Naive B cell (primary cell): Measurements from ENCODE around the gene RRAGD. TPM values are rescaled to one million over a fixed set of nuclear protein-coding genes. Genes with fewer than 3 reads are reported as not detected.

ENCODE experiments used
- ATAC-seq, 2 donors: fragments of 150-1000 bp; cut with Tn5 transposase; 2 replicates each; pipeline ENCODE4 v1.10.0; 2021; ENCODE audit warnings: low read depth in 2 of 2, mild to moderate bottlenecking in 2 of 2, moderate library complexity in 2 of 2
- DNase-seq: peaks from one replicate; pipeline ENCODE4 v3.0.0; 2022
- H3K27ac Mint-ChIP-seq, 6 donors: one replicate each; pipeline ENCODE4 v1.8.0; 2020 to 2022; ENCODE audit warnings: mild to moderate bottlenecking in 6 of 6, mixed read lengths in 6 of 6, moderate library complexity in 5 of 6, inconsistent platforms in 2 of 6
- H3K27me3 Mint-ChIP-seq, 3 donors: one replicate each; pipeline ENCODE4 v1.8.0; 2021 to 2022; ENCODE audit warnings: mixed read lengths in 3 of 3, mild to moderate bottlenecking in 1 of 3
- H3K36me3 Mint-ChIP-seq, 2 donors: one replicate each; pipeline ENCODE4 v1.8.0; 2020 to 2022; ENCODE audit warnings: mixed read lengths in 2 of 2, inconsistent platforms in 1 of 2, mild to moderate bottlenecking in 1 of 2
- H3K4me1 Mint-ChIP-seq, 3 donors: one replicate each; pipeline ENCODE4 v1.8.0; 2020 to 2022; ENCODE audit warnings: mixed read lengths in 3 of 3, inconsistent platforms in 1 of 3, mild to moderate bottlenecking in 1 of 3, moderate library complexity in 1 of 3
- H3K4me3 Mint-ChIP-seq, 8 donors: one replicate each; pipeline ENCODE4 v1.8.0; 2020 to 2022; ENCODE audit warnings: mild to moderate bottlenecking in 8 of 8, mixed read lengths in 8 of 8, moderate library complexity in 8 of 8, inconsistent platforms in 2 of 8
- H3K9me3 Mint-ChIP-seq, 7 donors: one replicate each; pipeline ENCODE4 v1.8.0; 2020 to 2022; ENCODE audit warnings: mixed read lengths in 7 of 7, mild to moderate bottlenecking in 5 of 7, inconsistent platforms in 2 of 7, moderate library complexity in 1 of 7
- polyA plus RNA-seq, 6 donors: library from polyadenylated mRNA; unstranded; fragments of 300-500 nt; fragmentation: Illumina TruSeq; gene quantifications; one replicate each; pipeline ENCODE4 v1.2.3, GENCODE V29; 2021; ENCODE audit warnings: low read depth in 6 of 6

The RRAGD gene
- polyA plus RNA-seq, 6 donors from 2014 or later: 0.21 to 0.68 (median 0.55) TPM

GRCh38 chr6:89434150-89434499, 22.1 kb upstream of the RRAGD start:
- H3K36me3 Mint-ChIP-seq: no peaks in the 10 kb centered on the region
- H3K27ac Mint-ChIP-seq: peak overlapping the region in 4 of 6 donors; percentile 66 to 85 (median 78)
- ATAC-seq (no peak), DNase-seq (no peak)
- H3K9me3 Mint-ChIP-seq: no peaks in the 10 kb centered on the region
- peak overlapping the region; percentile 81 to 95 (median 89) for H3K4me3 Mint-ChIP-seq
- H3K4me1 Mint-ChIP-seq: peaks cover 5 to 14% (median 12%) of the 10 kb centered on the region in 3 donors
- peaks cover 0 to 9% (median 0%) of the 10 kb centered on the region in 3 donors for H3K27me3 Mint-ChIP-seq

- H3K4me1 Mint-ChIP-seq: peaks cover 5 to 14% (median 12%) of the 10 kb centered on the region in 3 donors
- H3K27me3 Mint-ChIP-seq: peaks cover 0 to 13% (median 0%) of the 10 kb centered on the region in 3 donors
- no peaks in the 10 kb centered on the region for H3K9me3 Mint-ChIP-seq
- DNase-seq (peak; percentile 31), ATAC-seq (peak; percentile 24 to 45)
- peak overlapping the region in 4 of 6 donors; percentile 66 to 85 (median 78) for H3K27ac Mint-ChIP-seq
- peak overlapping the region; percentile 81 to 95 (median 89) for H3K4me3 Mint-ChIP-seq
- H3K36me3 Mint-ChIP-seq: no peaks in the 10 kb centered on the region
Measured at GRCh38 chr6:89433252-89434149, 21.4 kb upstream of the RRAGD start.

DNA sequence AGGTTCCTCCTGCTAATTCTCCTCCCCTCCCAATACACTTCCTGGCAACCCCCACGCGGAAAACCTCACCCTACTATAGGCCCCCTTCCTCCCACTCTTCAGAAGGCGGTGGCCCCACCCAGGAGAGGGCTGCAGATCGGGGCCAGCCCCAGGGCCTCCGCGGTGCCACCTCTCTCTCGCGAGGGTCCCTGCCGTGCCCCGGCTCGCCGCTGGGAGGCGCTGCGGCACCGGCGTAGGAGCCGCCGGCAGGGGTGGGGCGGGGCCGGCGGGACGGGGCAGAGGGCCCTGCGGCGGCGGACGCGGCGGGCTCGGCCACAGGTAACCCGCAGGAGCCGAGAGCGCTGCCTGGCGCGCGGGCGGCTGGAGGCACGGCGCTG, 20.8 kb upstream of the RRAGD start, which contains the start of gene ANKRD6:
ANKRD6 (plus strand) TSS at position 278 of the 377 bp plus-strand sequence. CDS start 133,825 bp downstream, outside the sequence.
- DNase-seq: peak; percentile 85
- H3K27me3 Mint-ChIP-seq: peaks cover 0 to 13% (median 4%) of the 10 kb centered on the region in 3 donors
- H3K36me3 Mint-ChIP-seq: no peaks in the 10 kb centered on the region
- H3K27ac Mint-ChIP-seq: peak within 1 kb of the TSS in 4 of 6 donors; percentile 66 to 85 (median 78)
- no peaks in the 10 kb centered on the region for H3K9me3 Mint-ChIP-seq
- ATAC-seq: peak; percentile 92 to 94
- peak within 1 kb of the TSS; percentile 81 to 95 (median 89) for H3K4me3 Mint-ChIP-seq
- H3K4me1 Mint-ChIP-seq: peaks cover 5 to 12% (median 10%) of the 10 kb centered on the region in 3 donors

DNA sequence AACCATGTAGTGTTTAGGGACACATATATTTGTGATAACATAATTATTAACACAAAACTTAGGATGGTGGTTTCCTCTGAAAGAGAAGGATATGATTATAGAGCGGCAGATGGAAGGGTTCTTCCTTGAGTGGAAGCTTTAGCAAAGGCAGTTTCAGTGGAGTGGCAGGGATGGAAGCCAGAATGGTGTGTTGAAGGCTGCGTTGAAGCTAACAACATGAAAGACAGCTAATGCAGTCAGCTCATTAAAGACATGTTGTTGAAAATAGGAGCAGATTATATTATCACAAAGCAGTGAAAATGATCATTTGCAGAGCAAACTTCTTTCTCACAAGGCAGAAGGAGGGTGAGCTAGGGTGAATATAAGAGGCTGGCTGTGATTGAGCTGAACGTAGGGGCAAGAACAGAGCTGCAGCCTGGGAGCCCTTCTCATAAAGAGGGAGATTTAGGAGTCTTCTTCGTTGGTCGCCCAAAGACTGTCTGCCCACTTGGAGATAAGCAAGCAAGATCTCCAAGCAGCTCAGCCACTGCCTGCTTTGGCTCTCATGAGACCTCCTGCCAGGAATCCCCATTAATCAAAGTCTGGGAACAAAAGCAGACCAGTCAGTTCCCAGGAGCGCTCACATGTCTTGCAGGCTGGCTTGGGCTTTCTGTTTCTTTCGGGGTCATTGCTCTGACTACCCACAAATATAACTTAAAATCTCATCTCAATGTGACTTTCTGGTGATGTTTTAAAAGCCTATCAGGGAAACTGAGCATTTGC, 18.3 kb upstream of the RRAGD start:
- DNase-seq (no peak), ATAC-seq (no peak)
- Mint-ChIP-seq H3K4me3 (peak overlapping the region in 3 of 8 donors; percentile 16 to 72 (median 59)), H3K4me1 (peaks cover 5 to 12% (median 10%) of the 10 kb centered on the region in 3 donors), H3K36me3 (no peaks in the 10 kb centered on the region), H3K9me3 (no peaks in the 10 kb centered on the region), H3K27me3 (peaks cover 0 to 19% (median 9%) of the 10 kb centered on the region in 3 donors), H3K27ac (peak overlapping the region in 1 of 6 donors; percentile 68)

DNA sequence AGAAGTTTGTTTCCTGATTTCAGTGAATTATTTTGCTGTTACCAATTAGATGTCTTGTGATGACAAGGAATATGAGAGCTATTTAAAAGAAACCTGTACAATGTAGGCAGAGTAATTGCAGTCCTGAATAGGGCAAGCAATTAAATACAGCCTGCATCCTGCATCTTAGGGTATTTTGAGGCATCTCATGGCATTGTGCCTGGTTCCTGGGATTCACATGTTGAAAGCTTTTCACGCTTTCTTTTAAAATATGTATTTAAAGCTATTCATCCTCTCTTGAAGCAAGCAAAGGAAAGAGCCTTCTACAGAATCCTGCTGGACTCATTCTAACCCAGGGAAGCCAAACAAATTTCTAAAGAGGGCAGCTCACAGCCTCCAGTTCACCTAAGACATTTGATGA, 4.7 kb upstream of the RRAGD start:
- H3K27me3 Mint-ChIP-seq: peaks cover 18 to 29% (median 27%) of the 10 kb centered on the region in 3 donors
- DNase-seq: no peak
- H3K27ac Mint-ChIP-seq: no peak overlapping the region
- peaks cover 6 to 12% (median 11%) of the 10 kb centered on the region in 3 donors for H3K4me1 Mint-ChIP-seq
- H3K36me3 Mint-ChIP-seq: no peaks in the 10 kb centered on the region
- H3K9me3 Mint-ChIP-seq: no peaks in the 10 kb centered on the region
- H3K4me3 Mint-ChIP-seq: no peak overlapping the region
- ATAC-seq: no peak

GRCh38 chr6:89415185-89415584, 3.1 kb upstream of the RRAGD start:
- Mint-ChIP-seq H3K4me1 (peaks cover 17 to 21% (median 19%) of the 10 kb centered on the region in 3 donors), H3K36me3 (no peaks in the 10 kb centered on the region), H3K9me3 (no peaks in the 10 kb centered on the region), H3K4me3 (peak overlapping the region in 2 of 8 donors; percentile 3 to 92), H3K27ac (no peak overlapping the region), H3K27me3 (peaks cover 22 to 29% (median 27%) of the 10 kb centered on the region in 3 donors)
- DNase-seq (no peak), ATAC-seq (no peak)

DNA sequence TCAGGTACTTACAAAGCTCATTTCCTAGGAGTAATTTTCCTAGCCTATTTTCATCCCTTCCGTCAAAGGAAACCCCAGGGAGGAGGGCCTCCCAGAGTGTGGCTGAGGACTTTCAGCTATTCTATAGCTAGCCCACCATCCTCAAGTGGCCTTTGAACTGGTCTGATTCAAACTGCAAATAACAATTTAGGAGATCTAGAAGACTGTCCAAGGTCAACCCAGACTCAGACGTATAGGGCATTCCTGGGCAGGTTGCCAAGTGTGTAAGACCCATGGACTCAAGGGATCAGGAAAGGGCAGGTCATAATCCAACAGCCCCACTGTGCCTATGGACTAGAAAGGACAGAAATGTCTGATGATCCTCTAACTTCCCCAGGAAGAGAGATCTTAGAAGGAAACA, 2.1 kb upstream of the RRAGD start:
- Mint-ChIP-seq H3K4me1 (peaks cover 17 to 22% (median 19%) of the 10 kb centered on the region in 3 donors), H3K27me3 (peaks cover 22 to 29% (median 27%) of the 10 kb centered on the region in 3 donors), H3K27ac (no peak overlapping the region), H3K36me3 (no peaks in the 10 kb centered on the region), H3K9me3 (no peaks in the 10 kb centered on the region), H3K4me3 (peak overlapping the region in 1 of 8 donors; percentile 92)
- no peak for ATAC-seq
- DNase-seq: no peak

DNA sequence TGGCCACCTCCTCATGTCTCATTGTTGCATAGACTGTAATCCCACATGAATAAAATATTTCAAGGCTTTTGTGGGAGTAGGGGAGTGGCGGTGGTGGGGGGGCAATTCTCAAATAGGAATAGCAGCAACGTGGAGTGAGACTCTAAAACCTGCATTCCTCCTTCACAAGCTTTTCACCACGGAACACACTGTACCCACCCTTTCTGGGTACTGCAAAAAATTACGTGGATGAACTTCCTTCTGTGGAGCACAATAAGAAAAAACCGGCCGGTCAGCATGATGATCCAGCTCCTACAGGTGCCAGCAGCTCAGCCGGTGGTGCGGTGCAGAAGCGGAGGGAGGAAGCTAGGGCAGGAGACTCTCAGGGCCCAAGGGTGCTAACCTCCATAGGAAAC, 930 bp upstream of the RRAGD start:
- peak overlapping the region; percentile 92 to 99 (median 95) for H3K4me3 Mint-ChIP-seq
- peak overlapping the region in 2 of 6 donors; percentile 88 to 90 for H3K27ac Mint-ChIP-seq
- no peaks in the 10 kb centered on the region for H3K36me3 Mint-ChIP-seq
- peaks cover 17 to 22% (median 19%) of the 10 kb centered on the region in 3 donors for H3K4me1 Mint-ChIP-seq
- DNase-seq (no peak), ATAC-seq (no peak)
- peaks cover 22 to 29% (median 27%) of the 10 kb centered on the region in 3 donors for H3K27me3 Mint-ChIP-seq
- H3K9me3 Mint-ChIP-seq: no peaks in the 10 kb centered on the region

DNA sequence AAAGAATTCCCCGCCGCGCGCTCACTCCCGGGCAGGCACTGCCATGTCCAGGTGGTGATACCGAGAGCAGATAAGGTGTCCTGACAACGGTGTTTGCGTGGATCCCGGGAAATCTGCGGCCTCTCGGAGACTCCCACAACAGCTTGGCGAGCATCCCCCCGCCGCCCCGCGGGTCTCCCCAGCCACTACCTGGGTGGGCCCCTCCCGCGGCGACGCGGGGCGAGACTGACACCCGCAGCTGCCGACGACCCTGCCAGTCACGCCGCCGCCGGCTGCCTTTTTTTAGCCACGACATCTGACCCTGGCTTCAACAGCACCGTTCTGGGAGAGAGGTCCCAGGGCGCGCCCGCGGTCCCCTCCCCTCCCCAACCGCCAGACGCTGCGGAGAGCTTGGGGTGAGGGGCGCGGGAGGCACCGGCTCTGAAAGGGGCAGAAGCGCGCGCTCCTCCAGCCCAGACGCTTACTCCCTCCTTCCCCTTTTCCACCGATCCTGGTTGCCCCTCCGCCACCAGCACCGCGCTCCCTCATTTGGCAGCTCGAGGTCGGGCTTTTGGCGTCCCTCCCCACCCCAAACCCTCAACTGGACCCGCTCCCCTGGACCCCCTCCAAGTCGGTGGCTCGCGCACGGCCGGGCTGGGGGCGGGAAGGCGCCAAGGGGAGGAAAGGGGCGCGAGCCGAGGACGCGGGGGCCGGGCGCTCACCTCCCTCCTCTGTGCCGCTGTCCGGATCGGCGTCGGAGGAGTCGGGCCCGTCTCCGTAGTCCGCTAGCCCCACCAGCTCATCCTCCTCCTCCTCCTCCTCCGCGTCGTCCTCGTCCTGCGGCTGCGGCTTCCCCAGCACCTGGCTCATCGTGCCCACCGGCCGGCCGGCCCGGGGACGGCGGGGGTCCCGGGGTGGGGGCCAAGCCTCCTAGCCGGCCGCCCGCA, 665 bp downstream of the RRAGD start:
- Mint-ChIP-seq H3K9me3 (no peaks in the 10 kb centered on the region), H3K4me3 (peak overlapping the region; percentile 78 to 95 (median 90)), H3K4me1 (peaks cover 17 to 22% (median 19%) of the 10 kb centered on the region in 3 donors), H3K27ac (peak overlapping the region in 2 of 6 donors; percentile 73 to 83), H3K36me3 (no peaks in the 10 kb centered on the region), H3K27me3 (peaks cover 18 to 22% (median 22%) of the 10 kb centered on the region in 3 donors)
- ATAC-seq (peak; percentile 42 to 47), DNase-seq (peak; percentile 33)

DNA sequence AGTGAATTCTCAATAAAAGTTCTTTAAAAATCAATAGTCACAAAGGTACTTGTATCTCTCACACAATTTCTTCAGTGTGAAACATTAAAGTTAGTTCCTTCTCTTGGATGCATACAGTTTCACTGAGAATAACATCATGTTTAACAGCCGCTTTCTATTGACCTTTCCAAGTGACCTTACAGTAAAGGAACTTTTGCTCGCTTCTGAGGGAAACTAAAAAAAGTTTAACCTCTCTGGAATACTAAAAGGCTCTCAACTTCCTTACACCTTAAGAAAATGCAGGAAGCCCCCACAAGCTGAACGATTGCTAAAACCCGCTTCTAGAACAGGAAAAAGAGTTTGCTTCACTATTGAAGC, 1.3 kb downstream of the RRAGD start:
- ATAC-seq: no peak
- peak; percentile 4 for DNase-seq

DNA sequence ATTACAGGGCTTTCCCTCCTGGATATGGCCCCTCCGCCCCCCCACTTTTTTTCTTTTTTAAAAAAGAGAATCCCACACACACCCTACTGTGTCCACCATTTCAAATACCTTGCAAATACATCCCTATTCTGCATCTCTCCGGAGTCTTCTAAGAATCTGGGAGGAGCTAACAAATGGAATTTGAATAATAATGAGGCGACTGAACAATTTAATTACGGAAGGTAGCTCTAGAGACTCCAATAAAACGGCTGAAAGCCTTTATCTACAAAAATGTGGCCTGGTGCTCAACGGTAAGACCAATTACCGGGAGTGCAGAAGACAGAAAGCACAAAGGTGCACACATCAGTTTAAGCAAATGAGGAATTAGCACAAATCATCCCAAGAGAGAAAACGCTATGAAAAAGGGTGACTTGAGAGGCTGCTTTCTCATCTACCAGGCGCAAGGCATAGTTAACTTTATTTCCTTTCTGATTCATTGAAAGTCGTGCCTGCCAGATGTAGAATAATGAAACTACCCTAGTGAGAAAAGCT, 1.8 kb downstream of the RRAGD start:
- H3K27me3 Mint-ChIP-seq: peaks cover 19% of the 10 kb centered on the region in 3 donors
- DNase-seq (no peak), ATAC-seq (no peak)
- peaks cover 17 to 24% (median 19%) of the 10 kb centered on the region in 3 donors for H3K4me1 Mint-ChIP-seq
- H3K9me3 Mint-ChIP-seq: no peaks in the 10 kb centered on the region
- H3K4me3 Mint-ChIP-seq: peak overlapping the region in 7 of 8 donors; percentile 15 to 95 (median 91)
- no peaks in the 10 kb centered on the region for H3K36me3 Mint-ChIP-seq
- H3K27ac Mint-ChIP-seq: peak overlapping the region in 1 of 6 donors; percentile 1

More for the DNA sequence above, 1.3 kb downstream of the RRAGD start:
- Mint-ChIP-seq H3K4me3 (peak overlapping the region; percentile 78 to 95 (median 90)), H3K4me1 (peaks cover 17 to 24% (median 19%) of the 10 kb centered on the region in 3 donors), H3K27me3 (peaks cover 18 to 22% (median 22%) of the 10 kb centered on the region in 3 donors), H3K36me3 (no peaks in the 10 kb centered on the region), H3K9me3 (no peaks in the 10 kb centered on the region), H3K27ac (peak overlapping the region in 4 of 6 donors; percentile 1 to 73 (median 46))

GRCh38 chr6:89409461-89410035, 2.5 kb downstream of the RRAGD start:
- Mint-ChIP-seq H3K4me1 (peaks cover 17 to 24% (median 19%) of the 10 kb centered on the region in 3 donors), H3K27me3 (peaks cover 14 to 17% (median 16%) of the 10 kb centered on the region in 3 donors), H3K4me3 (peak overlapping the region in 3 of 8 donors; percentile 2 to 92 (median 65)), H3K27ac (no peak overlapping the region), H3K9me3 (no peaks in the 10 kb centered on the region), H3K36me3 (no peaks in the 10 kb centered on the region)
- ATAC-seq (no peak), DNase-seq (no peak)
